ENCODE data around the gene GALNT3.

The GALNT3 gene

GRCh38 chr2:165796819-165797530 lies 2.9 kb upstream of the GALNT3 start:
- TF ChIP-seq CTCF (IDR thresholded peaks at IDR 0.05; ENCODE audit: low read length) = no peak
- TF ChIP-seq EZH2phosphoT487 (IDR thresholded peaks at IDR 0.05; ENCODE audit: low read length) = no peak
- no peak for TF ChIP-seq EZH2 (optimal IDR thresholded peaks at IDR 0.05; ENCODE audit: low read depth, low read length)
- H3K9me2 ChIP-seq (replicated peaks; ENCODE audit: insufficient read depth, low read length) = no peaks in the 10 kb centered on the region
- H4K20me1 ChIP-seq (ENCODE audit: insufficient read depth, low read length) = no peaks in the 10 kb centered on the region
- no peak overlapping the region for H3K4me2 ChIP-seq (ENCODE audit: low read depth, low read length)
- H2AFZ ChIP-seq (ENCODE audit: low read length) = no peak overlapping the region
- H3K79me2 ChIP-seq (ENCODE audit: low read length) = peaks cover 17% of the 10 kb centered on the region
- no peaks in the 10 kb centered on the region for H3K36me3 ChIP-seq (replicated peaks; ENCODE audit: insufficient read depth, low read length)
- no peak overlapping the region for H3K9ac ChIP-seq (ENCODE audit: low read length)
- H3K9me3 ChIP-seq (replicated peaks; ENCODE audit: insufficient read depth, low read length) = no peaks in the 10 kb centered on the region
- H3K4me3 ChIP-seq (ENCODE audit: low read length) = no peak overlapping the region
- peaks cover 16% of the 10 kb centered on the region; the same call in 1 of the 2 replicates for H3F3A ChIP-seq (ENCODE audit: insufficient read depth, low read length)
- DNase-seq = no peak
- H3K4me1 ChIP-seq (ENCODE audit: low read length) = peaks cover 14% of the 10 kb centered on the region
- no peak overlapping the region for H3K27ac ChIP-seq (ENCODE audit: low read length)
- no peaks in the 10 kb centered on the region for H3K27me3 ChIP-seq (replicated peaks; ENCODE audit: insufficient read depth, low read length)

DNA sequence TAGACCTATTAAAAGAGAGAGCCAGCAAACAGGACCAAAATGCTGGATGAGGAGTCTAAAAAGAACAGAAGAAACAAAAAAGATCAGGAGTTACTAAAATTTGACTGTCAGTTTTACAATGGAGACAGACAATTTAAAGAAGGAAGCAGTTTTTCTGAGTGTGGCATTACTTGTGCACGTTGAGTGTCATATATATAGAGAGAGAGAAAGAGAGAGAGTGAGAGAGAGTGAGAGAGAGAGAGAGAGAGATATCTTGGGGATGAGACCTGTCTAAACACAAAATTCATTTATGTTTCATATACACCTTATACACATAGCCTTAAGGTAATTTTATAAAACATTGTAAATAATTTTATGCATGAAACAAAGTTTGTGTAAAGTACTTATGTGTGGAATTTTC lies 2.1 kb upstream of the GALNT3 start:
- Histone ChIP-seq H3K4me2 (ENCODE audit: low read depth, low read length) (no peak overlapping the region), H3K4me1 (ENCODE audit: low read length) (peaks cover 14% of the 10 kb centered on the region), H3K36me3 (replicated peaks; ENCODE audit: insufficient read depth, low read length) (no peaks in the 10 kb centered on the region), H3F3A (ENCODE audit: insufficient read depth, low read length) (peaks cover 16% of the 10 kb centered on the region; the same call in 1 of the 2 replicates), H3K27ac (ENCODE audit: low read length) (no peak overlapping the region), H3K9ac (ENCODE audit: low read length) (no peak overlapping the region), H3K4me3 (ENCODE audit: low read length) (no peak overlapping the region), H3K9me3 (replicated peaks; ENCODE audit: insufficient read depth, low read length) (no peaks in the 10 kb centered on the region), H2AFZ (ENCODE audit: low read length) (no peak overlapping the region), H3K79me2 (ENCODE audit: low read length) (peaks cover 24% of the 10 kb centered on the region), H3K27me3 (replicated peaks; ENCODE audit: insufficient read depth, low read length) (no peaks in the 10 kb centered on the region), H3K9me2 (replicated peaks; ENCODE audit: insufficient read depth, low read length) (no peaks in the 10 kb centered on the region), H4K20me1 (ENCODE audit: insufficient read depth, low read length) (no peaks in the 10 kb centered on the region)
- no peak for TF ChIP-seq EZH2 (optimal IDR thresholded peaks at IDR 0.05; ENCODE audit: low read depth, low read length)
- TF ChIP-seq CTCF (IDR thresholded peaks at IDR 0.05; ENCODE audit: low read length) = no peak
- no peak for TF ChIP-seq EZH2phosphoT487 (IDR thresholded peaks at IDR 0.05; ENCODE audit: low read length)
- no peak for DNase-seq

GRCh38 chr2:165795011-165795410 lies 964 bp upstream of the GALNT3 start:
- Histone ChIP-seq H4K20me1 (ENCODE audit: insufficient read depth, low read length) (no peaks in the 10 kb centered on the region), H3K9me2 (replicated peaks; ENCODE audit: insufficient read depth, low read length) (no peaks in the 10 kb centered on the region), H3F3A (ENCODE audit: insufficient read depth, low read length) (peaks cover 16% of the 10 kb centered on the region; the same call in 1 of the 2 replicates), H3K4me3 (ENCODE audit: low read length) (peak overlapping the region; percentile 84), H3K27ac (ENCODE audit: low read length) (peak overlapping the region; percentile 100), H3K4me2 (ENCODE audit: low read depth, low read length) (peak overlapping the region; percentile 91), H3K4me1 (ENCODE audit: low read length) (peaks cover 14% of the 10 kb centered on the region), H3K27me3 (replicated peaks; ENCODE audit: insufficient read depth, low read length) (no peaks in the 10 kb centered on the region), H2AFZ (ENCODE audit: low read length) (peak overlapping the region; percentile 74), H3K9me3 (replicated peaks; ENCODE audit: insufficient read depth, low read length) (no peaks in the 10 kb centered on the region), H3K9ac (ENCODE audit: low read length) (peak overlapping the region; percentile 96), H3K36me3 (replicated peaks; ENCODE audit: insufficient read depth, low read length) (no peaks in the 10 kb centered on the region), H3K79me2 (ENCODE audit: low read length) (peaks cover 35% of the 10 kb centered on the region)
- TF ChIP-seq EZH2phosphoT487 (IDR thresholded peaks at IDR 0.05; ENCODE audit: low read length) (no peak), EZH2 (optimal IDR thresholded peaks at IDR 0.05; ENCODE audit: low read depth, low read length) (no peak), CTCF (IDR thresholded peaks at IDR 0.05; ENCODE audit: low read length) (no peak)
- peak; percentile 19 for DNase-seq
